Placental epithelial cell (primary cell): ENCODE measurements around the gene LMO3. TPM values are rescaled to one million over a fixed set of nuclear protein-coding genes. Genes with fewer than 3 reads are reported as not detected.

Experiments used
- total RNA-seq: library from RNA; depleted of rRNA; stranded (reverse); fragments of >200 nt; gene quantifications from 2 replicates; pipeline ENCODE4 v1.2.3, GENCODE V29; 2012

The LMO3 gene
- total RNA-seq: 0.22 TPM in 1 of 2 replicates, not detected in the other

DNA sequence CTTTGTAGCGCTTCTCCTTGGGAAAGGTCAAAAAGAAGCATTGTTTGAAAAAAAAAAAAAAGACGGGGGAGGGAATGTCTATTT is at the start of gene LMO3:
LMO3 (minus strand) TSS at position 46 of the 84 bp plus-strand sequence. CDS start 5,302 bp downstream, outside the sequence.

